Daoy (cell line): ENCODE data around the gene OR2A2. TPM values are rescaled to one million over a fixed set of nuclear protein-coding genes. Genes with fewer than 3 reads are reported as not detected.
"Not testable (repeated sequence)": the region's sequence is repeated elsewhere in the genome, so short reads cannot be mapped to it uniquely, and the experiment has no call there.

Experiments
- DNase-seq: peaks from one replicate; pipeline ENCODE4 v3.0.0-alpha.2; 2015; ENCODE audit warnings: low read depth
- total RNA-seq: library from RNA; depleted of rRNA; stranded (reverse); fragments of >200 nt; shearing (Covaris generic); gene quantifications from 2 replicates; pipeline ENCODE4 v1.2.3, GENCODE V29; 2014; rRNA removed

OR2A2 gene, protein sequence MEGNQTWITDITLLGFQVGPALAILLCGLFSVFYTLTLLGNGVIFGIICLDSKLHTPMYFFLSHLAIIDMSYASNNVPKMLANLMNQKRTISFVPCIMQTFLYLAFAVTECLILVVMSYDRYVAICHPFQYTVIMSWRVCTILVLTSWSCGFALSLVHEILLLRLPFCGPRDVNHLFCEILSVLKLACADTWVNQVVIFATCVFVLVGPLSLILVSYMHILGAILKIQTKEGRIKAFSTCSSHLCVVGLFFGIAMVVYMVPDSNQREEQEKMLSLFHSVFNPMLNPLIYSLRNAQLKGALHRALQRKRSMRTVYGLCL
- total RNA-seq, result not detected in 2 replicates

DNA sequence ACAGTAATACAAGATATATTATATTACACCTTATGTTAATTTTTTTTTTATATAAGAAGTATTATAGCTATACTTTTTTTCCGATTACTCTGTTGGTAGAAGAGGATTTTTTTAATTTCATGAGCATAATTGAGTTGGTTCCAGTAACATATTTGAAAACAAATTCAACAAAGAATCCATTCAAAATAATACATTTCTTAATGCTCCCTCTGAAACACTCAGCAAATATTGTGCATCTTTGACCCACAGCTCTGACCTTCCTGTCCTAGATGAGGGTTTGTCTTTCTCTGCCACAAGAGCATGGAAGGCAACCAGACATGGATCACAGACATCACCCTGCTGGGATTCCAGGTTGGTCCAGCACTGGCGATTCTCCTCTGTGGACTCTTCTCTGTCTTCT lies at the start of gene OR2A2:
Gene OR2A2 (plus strand): TSS at position 301 of the 400 bp plus-strand sequence. CDS start 0 bp downstream, at position 301.
- no peak for DNase-seq

DNA sequence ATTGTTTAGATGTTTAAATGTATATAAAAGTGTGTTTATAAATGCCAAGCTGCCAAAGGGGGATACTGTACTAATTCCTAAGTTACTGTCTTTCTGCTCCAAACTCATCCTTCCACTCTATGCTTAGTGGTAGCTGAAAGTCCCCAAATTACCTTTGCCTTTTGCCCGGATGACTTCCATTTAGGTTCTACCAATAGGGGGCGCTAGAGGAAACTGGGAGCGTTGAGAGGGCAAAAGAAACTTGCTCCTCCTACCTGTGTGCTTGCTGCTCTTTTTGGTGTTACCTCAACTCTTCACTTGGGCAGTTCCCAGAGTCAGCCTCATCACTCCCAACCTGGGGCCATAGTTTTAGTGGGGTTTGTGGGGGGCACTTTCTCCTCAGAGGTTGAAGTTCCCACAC lies 45.7 kb upstream of the OR2A2 start:
- DNase-seq, result no peak

DNA sequence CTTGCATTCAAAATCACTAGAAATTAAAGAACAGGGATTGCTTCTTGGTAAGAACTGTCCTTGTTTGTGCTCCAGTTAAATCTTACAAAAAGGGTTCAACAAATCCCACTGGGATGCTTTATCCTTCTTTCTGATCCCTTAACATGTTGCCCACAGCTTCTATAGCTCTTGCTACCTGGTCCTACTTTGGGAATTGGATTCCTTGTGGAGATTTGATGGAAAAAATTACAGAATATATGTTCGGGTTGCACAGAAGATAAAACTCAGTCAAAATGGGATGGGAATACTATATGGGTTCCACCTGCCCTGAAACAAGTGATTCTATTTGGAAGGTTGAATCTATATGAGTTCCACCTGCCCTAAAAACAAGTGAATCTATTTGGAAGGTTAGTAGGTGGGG lies 39.9 kb upstream of the OR2A2 start, which contains the start of gene OR2A25:
Gene OR2A25 (plus strand): TSS at position 301 of the 400 bp plus-strand sequence. CDS start 4,409 bp downstream, outside the sequence.
- no peak for DNase-seq

DNA sequence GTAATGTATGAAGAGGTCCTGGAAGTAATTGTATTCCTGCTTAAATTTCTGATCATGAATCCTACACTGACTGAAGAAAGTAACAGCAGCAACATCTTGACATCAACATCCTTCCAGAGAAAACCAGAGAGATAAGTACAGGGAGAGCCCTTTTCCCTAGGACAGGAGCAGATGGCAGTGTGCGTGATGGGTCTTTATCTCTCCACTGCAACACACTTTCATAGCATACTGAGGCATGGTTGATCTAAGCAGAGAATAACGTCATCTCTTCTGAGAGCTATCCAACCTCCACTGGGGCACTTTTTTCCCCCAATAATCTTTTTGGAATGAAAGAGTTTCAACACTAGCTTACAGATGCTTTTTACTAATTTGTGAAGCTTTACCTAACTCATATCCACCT lies 39.4 kb upstream of the OR2A2 start:
- no peak for DNase-seq

DNA sequence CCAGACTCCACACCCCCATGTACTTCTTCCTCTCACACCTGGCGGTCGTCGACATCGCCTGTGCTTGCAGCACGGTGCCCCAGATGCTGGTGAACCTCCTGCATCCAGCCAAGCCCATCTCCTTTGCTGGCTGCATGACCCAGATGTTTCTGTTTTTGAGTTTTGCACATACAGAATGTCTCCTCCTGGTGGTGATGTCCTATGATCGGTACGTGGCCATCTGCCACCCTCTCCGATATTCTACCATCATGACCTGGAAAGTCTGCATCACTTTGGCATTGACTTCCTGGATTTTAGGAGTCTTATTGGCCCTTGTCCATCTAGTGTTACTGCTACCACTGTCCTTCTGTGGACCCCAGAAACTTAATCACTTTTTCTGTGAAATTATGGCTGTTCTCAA lies 35.0 kb upstream of the OR2A2 start:
- DNase-seq, result no peak

DNA sequence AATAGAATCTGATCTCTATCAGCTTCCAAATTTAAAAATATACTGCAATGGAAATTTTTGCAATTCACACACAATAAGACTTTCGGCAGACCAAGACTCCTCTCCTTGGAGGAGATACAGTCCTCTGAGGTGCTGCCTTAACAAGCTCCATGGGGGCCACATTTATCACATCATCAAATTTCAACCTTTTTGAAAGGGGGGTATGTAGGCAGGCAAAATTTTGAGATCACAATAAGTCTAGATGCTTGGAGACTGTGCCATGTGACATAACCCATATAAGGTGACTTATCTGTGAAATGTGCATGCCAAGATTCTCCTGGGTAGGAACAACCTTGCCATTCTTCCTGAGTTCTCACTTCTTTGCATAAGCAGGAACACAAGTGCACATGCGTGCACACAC lies 23.4 kb upstream of the OR2A2 start, which contains the start of gene OR2A12:
Gene OR2A12 (plus strand): TSS at position 301 of the 400 bp plus-strand sequence. CDS start 8,830 bp downstream, outside the sequence.
- no peak for DNase-seq

DNA sequence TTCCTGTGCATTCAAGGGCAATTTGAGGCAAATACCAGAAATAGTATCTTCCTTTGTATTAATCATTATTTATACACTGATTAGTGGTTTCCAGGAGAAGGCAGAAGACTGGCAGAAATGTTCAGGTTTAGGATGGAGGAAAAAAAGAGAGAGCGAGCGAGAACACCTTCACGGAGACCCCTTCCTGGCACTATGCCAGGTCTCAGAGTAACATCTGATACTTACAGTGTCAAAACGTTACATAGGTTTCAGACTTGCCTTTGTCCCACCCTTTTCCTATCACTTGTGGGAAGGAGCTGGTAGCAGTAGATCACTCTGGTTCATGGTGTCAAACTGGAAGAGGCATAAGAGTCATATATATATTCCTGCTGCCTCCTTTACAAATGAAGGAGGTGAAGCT lies 22.7 kb upstream of the OR2A2 start:
- DNase-seq, result no peak

DNA sequence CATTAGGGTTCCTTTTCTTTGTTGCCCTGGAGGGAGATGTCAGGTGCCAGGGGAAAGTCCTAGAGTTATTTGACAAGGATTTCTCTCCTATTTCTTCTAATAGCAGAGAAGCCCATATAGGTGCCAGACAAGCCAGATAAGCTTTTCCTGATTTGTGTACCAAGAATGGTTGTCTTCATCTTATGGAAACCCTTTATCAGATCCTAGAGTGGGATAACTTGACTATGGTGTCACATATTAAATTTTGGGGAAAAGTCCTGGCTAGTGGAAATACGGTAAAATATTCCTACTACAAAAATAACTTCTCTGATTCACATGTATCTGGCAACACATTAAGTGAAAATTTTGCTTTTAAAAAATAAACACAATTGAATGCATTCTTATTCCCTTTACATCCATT lies 22.2 kb upstream of the OR2A2 start:
- no peak for DNase-seq

DNA sequence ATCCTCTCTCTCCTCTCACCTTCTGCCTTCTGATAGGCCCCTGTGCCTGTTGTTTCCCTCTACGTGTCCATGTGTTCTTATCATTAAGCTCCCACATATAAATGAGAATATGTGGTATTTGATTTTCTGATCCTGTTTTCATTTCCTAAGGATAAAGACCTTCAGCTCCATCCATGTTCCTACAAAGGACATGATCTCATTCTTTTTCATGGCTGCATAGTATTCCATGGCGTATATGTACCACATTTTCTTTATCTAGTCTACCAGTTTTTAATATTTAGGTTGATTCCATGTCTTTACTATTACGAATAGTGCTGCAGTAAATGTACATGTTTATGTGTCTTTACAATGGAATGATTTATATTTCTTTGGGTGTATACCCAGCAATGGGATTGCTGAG lies 18.7 kb upstream of the OR2A2 start:
- DNase-seq, result no peak

DNA sequence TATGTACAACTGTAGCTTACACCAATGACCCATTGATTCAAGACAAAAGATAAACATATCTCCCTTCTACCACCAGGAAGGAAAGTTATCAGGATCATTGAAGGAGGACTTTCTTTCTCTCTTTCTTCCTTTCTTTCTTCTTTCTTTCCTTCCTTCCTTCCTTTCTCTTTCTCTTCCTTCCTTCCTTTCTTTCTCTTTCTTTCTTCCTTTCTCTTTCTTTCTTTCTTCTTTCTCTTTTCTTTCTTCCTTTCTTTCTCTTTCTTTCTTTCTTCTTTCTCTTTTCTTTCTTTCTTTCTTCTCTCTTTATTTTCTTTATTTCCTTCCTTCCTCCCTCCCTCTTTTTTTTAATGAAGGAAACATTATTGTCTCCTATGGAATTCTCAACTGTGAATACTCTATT lies 10.6 kb upstream of the OR2A2 start:
- DNase-seq, result no peak

DNA sequence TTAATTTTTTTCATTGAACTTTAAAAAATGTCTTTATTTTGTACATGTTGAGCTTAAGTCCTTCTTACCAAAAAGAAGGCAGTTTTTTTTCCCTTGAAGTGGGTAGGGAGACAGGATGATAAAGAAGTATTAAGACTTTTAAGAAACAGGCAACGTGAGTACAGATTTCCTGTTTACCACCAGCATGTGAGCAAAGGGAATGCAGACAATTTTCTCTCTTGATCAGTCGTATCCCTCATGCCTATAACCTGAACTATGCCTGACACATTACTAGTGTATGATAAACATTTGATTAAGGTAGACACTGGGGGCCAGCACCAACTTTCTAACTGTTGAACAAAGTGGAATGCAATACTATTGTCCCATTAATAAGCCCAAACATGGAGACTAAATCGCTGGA lies 8.8 kb upstream of the OR2A2 start:
- DNase-seq, result no peak

DNA sequence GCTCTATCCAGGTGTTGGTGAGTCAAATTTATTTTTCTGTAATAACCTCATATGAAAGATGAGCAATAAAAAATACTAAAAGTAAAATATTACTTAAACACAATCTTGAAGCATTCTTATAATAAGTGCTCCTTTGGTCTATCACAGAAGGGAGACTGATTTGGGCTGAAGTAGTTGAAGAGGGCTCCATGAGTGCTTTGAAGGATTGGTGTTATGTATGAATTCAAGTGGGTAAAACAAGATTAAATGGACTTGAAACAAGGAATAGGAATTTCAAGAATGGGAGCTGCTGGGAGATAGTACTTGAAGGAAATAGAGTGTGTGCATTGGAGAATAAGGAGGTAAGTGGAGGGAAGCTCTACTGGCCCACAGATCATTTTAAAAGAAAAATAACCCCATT lies 7.3 kb upstream of the OR2A2 start:
- no peak for DNase-seq

DNA sequence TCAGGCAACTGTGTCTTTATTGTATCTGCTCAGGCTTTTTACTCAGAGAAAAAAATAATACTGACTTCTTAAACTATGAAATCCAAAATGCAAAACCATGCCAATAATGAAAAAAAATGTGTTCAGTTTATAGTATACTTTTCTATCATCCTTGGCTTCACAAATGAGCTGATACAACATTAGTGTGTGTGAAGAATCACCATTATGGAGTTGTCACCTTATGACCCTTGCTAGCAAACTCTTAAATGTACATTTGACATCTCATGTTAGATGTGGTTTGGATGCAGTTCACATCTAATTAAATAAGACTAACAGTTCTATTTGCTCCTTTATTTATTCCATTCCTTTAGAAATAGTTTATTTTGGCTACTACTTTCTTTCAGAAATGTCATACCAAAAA lies 4.2 kb upstream of the OR2A2 start:
- no peak for DNase-seq

DNA sequence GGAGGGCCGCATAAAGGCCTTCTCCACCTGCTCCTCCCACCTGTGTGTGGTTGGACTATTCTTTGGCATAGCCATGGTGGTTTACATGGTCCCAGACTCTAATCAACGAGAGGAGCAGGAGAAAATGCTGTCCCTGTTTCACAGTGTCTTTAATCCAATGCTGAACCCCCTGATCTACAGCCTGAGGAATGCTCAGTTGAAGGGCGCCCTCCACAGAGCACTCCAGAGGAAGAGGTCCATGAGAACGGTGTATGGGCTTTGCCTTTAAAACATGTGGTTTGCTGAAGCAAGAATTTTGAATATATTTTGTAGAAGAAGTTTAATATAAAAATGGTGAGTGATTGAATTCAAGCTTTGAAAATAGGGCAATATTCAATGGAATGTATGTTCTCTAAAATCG lies 889 bp downstream of the OR2A2 start:
- DNase-seq, result no peak

DNA sequence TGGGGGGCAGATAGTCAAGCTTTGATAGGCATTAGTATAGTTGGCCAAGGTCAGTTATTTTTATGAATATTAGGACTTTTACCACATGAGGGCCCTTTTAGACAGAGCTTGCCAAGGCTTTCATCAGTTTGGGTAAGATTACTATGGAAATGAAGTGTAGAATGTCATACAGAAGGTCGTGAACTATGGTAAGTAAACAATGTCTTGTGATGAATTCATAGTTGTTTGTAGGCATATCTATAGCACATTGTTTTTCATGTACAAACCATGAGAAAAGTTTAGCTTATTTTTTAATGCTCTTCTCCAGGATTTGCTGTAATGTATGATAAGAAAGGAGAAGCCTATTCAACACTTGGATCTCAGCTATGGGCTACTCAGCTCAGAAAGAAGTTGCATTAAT lies 4.3 kb downstream of the OR2A2 start:
- DNase-seq, result no peak

DNA sequence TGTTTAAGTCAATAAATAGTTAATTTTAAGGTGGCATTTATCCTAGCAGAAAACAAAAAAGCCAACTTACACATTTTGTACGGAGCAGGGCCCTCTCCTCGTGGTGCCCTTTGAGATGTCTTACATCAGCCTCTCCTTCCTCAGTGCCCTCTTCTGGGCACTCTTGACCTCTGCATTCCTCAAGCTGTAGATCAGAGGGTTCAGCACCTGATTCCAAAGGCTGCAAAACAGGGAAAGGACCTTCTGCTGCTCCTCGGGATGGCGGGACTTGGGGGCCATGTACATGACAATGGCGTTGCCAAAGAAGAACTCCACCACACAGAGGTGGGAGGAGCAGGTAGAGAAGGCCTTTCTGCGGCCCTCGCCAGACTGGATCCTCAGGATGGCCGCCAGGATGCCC lies 9.0 kb downstream of the OR2A2 start:
- no peak for DNase-seq

DNA sequence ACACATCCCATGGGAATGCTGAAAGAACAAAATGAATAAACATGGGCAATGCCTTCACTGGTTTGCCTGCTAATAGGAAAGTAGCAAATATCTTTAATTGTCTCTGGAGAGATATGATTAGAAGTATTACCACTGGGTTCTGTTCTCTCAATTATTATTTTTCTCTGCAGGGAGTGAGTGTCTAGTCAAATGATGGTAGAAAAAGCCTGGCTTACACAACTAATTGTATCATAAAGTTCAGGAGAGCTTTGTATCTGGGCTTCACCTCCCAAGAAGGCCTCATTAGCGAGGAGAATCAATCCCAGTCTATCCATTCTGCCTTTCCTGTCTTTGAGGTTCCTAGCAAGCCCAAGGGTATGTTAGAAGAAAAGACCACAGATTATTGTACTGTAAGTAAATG lies 13.5 kb downstream of the OR2A2 start, which contains the start of gene OR2A14:
Gene OR2A14 (plus strand): TSS at position 301 of the 400 bp plus-strand sequence. CDS start 5,937 bp downstream, outside the sequence.
- no peak for DNase-seq

DNA sequence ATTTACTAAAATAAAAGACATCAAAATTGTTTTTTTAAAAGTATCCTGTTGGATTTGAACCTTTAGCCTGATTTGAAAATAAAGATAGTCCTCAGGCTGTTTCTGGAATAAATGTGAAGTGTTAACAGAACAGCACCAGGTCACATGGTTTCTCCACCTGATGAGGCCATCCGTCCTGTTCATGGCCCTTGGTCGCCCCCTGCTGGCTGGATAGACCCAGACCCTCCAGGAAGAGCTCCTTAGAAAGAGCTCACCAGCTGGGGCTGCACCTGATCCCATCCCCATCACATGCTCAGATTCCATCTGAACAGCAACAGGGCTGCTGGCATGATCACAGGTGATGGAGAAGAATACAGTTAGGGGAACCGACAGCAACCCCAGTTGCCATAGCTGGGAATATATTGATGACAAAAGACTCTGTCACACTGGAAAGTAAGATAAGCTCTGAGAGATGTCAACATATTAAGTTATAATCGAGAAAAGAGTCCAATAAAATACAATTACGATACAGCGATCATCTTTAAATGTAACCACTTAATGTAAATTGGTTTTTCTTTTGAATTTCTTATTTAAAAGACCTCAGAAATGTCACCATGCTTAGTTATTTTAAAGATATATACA lies 18.4 kb downstream of the OR2A2 start:
- DNase-seq, result peak; percentile 92

DNA sequence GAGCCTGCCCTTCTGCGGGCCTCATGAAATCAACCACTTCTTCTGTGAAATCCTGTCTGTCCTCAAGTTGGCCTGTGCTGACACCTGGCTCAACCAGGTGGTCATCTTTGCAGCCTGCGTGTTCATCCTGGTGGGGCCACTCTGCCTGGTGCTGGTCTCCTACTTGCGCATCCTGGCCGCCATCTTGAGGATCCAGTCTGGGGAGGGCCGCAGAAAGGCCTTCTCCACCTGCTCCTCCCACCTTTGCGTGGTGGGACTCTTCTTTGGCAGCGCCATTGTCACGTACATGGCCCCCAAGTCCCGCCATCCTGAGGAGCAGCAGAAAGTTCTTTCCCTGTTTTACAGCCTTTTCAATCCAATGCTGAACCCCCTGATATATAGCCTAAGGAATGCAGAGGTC lies 20.2 kb downstream of the OR2A2 start:
- DNase-seq, result not testable (repeated sequence)

DNA sequence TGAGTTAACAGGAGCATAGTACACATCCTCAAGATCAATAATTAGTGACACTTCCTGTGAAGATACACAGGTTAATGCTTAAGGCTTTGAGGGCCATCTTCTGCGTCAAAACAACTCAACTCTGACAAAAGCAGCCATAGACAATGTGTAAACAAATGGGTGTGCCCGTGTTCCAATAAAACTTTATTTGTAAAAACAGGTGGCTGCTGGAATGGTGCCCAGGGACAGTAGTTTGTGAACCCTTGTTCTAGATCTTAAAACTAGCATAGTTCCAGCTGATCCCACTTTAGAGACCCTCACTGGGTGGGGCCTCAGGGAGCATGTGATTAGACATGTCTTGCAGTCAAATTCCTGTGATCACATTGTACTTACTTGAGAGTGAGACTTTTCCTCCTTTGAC lies 21.3 kb downstream of the OR2A2 start:
- no peak for DNase-seq

DNA sequence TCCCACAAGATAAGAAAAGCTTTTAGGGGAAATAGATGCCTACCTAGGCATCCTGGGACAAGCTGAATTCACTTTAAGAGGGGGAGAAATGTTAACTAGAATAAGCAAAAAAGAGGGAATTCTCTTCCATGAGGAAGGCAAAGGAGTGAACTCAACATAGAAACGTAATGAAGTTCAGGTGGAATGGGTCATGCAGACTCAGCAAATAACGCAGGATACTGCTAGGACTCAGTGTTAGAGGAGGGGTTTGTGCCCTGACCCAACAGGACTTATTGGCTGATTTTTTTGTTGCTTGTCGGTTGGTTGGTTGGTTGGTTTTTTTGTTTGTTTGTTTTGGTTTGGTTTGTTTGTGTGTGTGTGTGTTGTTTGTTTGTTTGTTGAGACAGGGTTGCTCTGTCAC lies 22.9 kb downstream of the OR2A2 start:
- DNase-seq, result no peak

DNA sequence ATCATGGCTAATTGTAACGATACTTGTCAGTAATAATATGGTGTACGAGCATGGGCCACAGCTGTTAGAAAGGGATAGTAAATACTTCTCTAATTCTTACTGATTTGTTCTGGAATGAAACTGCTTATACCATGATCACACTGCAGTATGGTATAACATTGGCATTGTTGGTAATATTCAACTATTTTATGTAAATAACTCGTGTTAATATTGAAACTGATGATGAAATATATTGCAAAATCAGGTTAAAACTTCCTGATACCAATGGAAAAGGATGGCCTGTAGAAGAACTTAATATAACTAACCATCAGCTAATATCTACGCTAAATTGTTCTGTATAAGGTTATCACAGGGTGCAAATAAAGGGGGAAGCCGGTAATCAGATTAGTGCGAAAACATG lies 23.9 kb downstream of the OR2A2 start:
- no peak for DNase-seq

DNA sequence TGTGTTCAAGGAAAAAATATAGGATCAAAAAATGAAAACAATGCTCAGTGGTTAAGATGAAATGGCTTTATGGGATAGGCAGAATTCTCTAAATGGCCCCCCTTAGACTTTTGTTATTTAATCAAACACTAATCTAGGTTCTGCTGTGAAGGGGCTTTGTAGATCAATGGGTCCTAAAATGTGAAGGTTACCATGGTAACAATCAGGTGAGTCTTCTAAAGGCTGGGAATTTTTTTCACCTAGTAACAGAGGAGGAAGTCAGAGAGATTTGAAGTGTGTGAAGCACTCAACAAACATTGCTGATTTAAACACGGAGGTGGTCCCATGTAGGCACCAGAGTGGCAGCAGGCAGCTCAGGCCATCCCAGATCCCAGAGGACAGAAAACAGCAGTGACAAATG lies 24.7 kb downstream of the OR2A2 start:
- no peak for DNase-seq
